Measurements from ENCODE around the gene KLK1.
"Not testable (repeated sequence)": the region's sequence is repeated elsewhere in the genome, so short reads cannot be mapped to it uniquely, and the experiment has no call there.

The KLK1 gene

GRCh38 chr19:50794074-50794875 is 29.3 kb downstream of the KLK1 start:
- H3K4me1 ChIP-seq (ENCODE audit: control insufficient read depth in 5 of 5, insufficient read depth in 5 of 5, low read length in 5 of 5) = no peaks in the 10 kb centered on the region
- peaks cover 0 to 11% (median 7%) of the 10 kb centered on the region in 5 donors for H3K27me3 ChIP-seq (ENCODE audit: control insufficient read depth in 5 of 5, insufficient read depth in 4 of 5, low read length in 5 of 5)
- H3K9me3 ChIP-seq (ENCODE audit: control insufficient read depth in 5 of 5, low read length in 5 of 5) = no peaks in the 10 kb centered on the region
- H3K36me3 ChIP-seq (ENCODE audit: control insufficient read depth in 5 of 5, insufficient read depth in 5 of 5, low read length in 5 of 5) = peaks cover 0 to 39% (median 23%) of the 10 kb centered on the region in 5 donors
- H3K4me3 ChIP-seq (ENCODE audit: low read depth in 1 of 5, low read length in 5 of 5) = no peak overlapping the region
- no peak overlapping the region for H3K9ac ChIP-seq (ENCODE audit: low read length in 5 of 5)
- no peak overlapping the region for H3K27ac ChIP-seq (ENCODE audit: low read depth, low read length)

GRCh38 chr19:50793558-50794065 is 30.0 kb downstream of the KLK1 start:
- peaks cover 0 to 11% (median 7%) of the 10 kb centered on the region in 5 donors for H3K27me3 ChIP-seq (ENCODE audit: control insufficient read depth in 5 of 5, insufficient read depth in 4 of 5, low read length in 5 of 5)
- no peaks in the 10 kb centered on the region for H3K9me3 ChIP-seq (ENCODE audit: control insufficient read depth in 5 of 5, low read length in 5 of 5)
- H3K4me3 ChIP-seq (ENCODE audit: low read depth in 1 of 5, low read length in 5 of 5) = no peak overlapping the region
- H3K4me1 ChIP-seq (ENCODE audit: control insufficient read depth in 5 of 5, insufficient read depth in 5 of 5, low read length in 5 of 5) = no peaks in the 10 kb centered on the region
- H3K36me3 ChIP-seq (ENCODE audit: control insufficient read depth in 5 of 5, insufficient read depth in 5 of 5, low read length in 5 of 5) = peaks cover 0 to 32% (median 19%) of the 10 kb centered on the region in 5 donors
- no peak overlapping the region for H3K27ac ChIP-seq (ENCODE audit: low read depth, low read length)
- no peak overlapping the region for H3K9ac ChIP-seq (ENCODE audit: low read length in 5 of 5)

- Histone ChIP-seq H3K4me3 (ENCODE audit: low read depth in 1 of 5, low read length in 5 of 5) (no peak overlapping the region), H3K9ac (ENCODE audit: low read length in 5 of 5) (no peak overlapping the region), H3K4me1 (ENCODE audit: control insufficient read depth in 5 of 5, insufficient read depth in 5 of 5, low read length in 5 of 5) (no peaks in the 10 kb centered on the region), H3K27ac (ENCODE audit: low read depth, low read length) (no peak overlapping the region), H3K27me3 (ENCODE audit: control insufficient read depth in 5 of 5, insufficient read depth in 4 of 5, low read length in 5 of 5) (peaks cover 0 to 11% (median 7%) of the 10 kb centered on the region in 5 donors), H3K36me3 (ENCODE audit: control insufficient read depth in 5 of 5, insufficient read depth in 5 of 5, low read length in 5 of 5) (peaks cover 0 to 21% (median 8%) of the 10 kb centered on the region in 5 donors), H3K9me3 (ENCODE audit: control insufficient read depth in 5 of 5, low read length in 5 of 5) (no peaks in the 10 kb centered on the region)
These were observed 31.0 kb downstream of the KLK1 start for GRCh38 chr19:50792272-50793250.

- H3K4me1 ChIP-seq (ENCODE audit: control insufficient read depth in 5 of 5, insufficient read depth in 5 of 5, low read length in 5 of 5) = no peaks in the 10 kb centered on the region
- peaks cover 0 to 13% (median 1%) of the 10 kb centered on the region in 5 donors for H3K36me3 ChIP-seq (ENCODE audit: control insufficient read depth in 5 of 5, insufficient read depth in 5 of 5, low read length in 5 of 5)
- no peak overlapping the region for H3K27ac ChIP-seq (ENCODE audit: low read depth, low read length)
- H3K9ac ChIP-seq (ENCODE audit: low read length in 5 of 5) = no peak overlapping the region
- H3K27me3 ChIP-seq (ENCODE audit: control insufficient read depth in 5 of 5, insufficient read depth in 4 of 5, low read length in 5 of 5) = peaks cover 0 to 11% (median 7%) of the 10 kb centered on the region in 5 donors
- H3K9me3 ChIP-seq (ENCODE audit: control insufficient read depth in 5 of 5, low read length in 5 of 5) = no peaks in the 10 kb centered on the region
- H3K4me3 ChIP-seq (ENCODE audit: low read depth in 1 of 5, low read length in 5 of 5) = no peak overlapping the region
These were observed 31.9 kb downstream of the KLK1 start for GRCh38 chr19:50791594-50792271.

- Histone ChIP-seq H3K27me3 (ENCODE audit: control insufficient read depth in 5 of 5, insufficient read depth in 4 of 5, low read length in 5 of 5) (peaks cover 0 to 11% (median 7%) of the 10 kb centered on the region in 5 donors), H3K9me3 (ENCODE audit: control insufficient read depth in 5 of 5, low read length in 5 of 5) (no peaks in the 10 kb centered on the region)
These were observed 32.6 kb downstream of the KLK1 start for GRCh38 chr19:50790922-50791467.

GRCh38 chr19:50790396-50790795 is 33.2 kb downstream of the KLK1 start, which contains the start of gene ACP4:
Gene ACP4, plus strand, starts transcription at chr19:50790415. Its CDS starts 0 bp downstream, at chr19:50790415.
- Histone ChIP-seq H3K27me3 (ENCODE audit: control insufficient read depth in 5 of 5, insufficient read depth in 4 of 5, low read length in 5 of 5) (peaks cover 0 to 14% (median 7%) of the 10 kb centered on the region in 5 donors), H3K4me1 (ENCODE audit: control insufficient read depth in 5 of 5, insufficient read depth in 5 of 5, low read length in 5 of 5) (no peaks in the 10 kb centered on the region), H3K36me3 (ENCODE audit: control insufficient read depth in 5 of 5, insufficient read depth in 5 of 5, low read length in 5 of 5) (peaks cover 0 to 4% (median 0%) of the 10 kb centered on the region in 5 donors)

More at GRCh38 chr19:50790922-50791467, 32.6 kb downstream of the KLK1 start:
- H3K27ac ChIP-seq (ENCODE audit: low read depth, low read length) = no peak overlapping the region
- H3K4me1 ChIP-seq (ENCODE audit: control insufficient read depth in 5 of 5, insufficient read depth in 5 of 5, low read length in 5 of 5) = no peaks in the 10 kb centered on the region
- no peak overlapping the region for H3K4me3 ChIP-seq (ENCODE audit: low read depth in 1 of 5, low read length in 5 of 5)
- peaks cover 0 to 7% (median 0%) of the 10 kb centered on the region in 5 donors for H3K36me3 ChIP-seq (ENCODE audit: control insufficient read depth in 5 of 5, insufficient read depth in 5 of 5, low read length in 5 of 5)
- no peak overlapping the region for H3K9ac ChIP-seq (ENCODE audit: low read length in 5 of 5)

GRCh38 chr19:50785329-50785728 is 38.3 kb downstream of the KLK1 start:
- Histone ChIP-seq H3K36me3 (ENCODE audit: control insufficient read depth in 5 of 5, insufficient read depth in 5 of 5, low read length in 5 of 5) (no peaks in the 10 kb centered on the region), H3K9ac (ENCODE audit: low read length in 5 of 5) (no peak overlapping the region), H3K27ac (ENCODE audit: low read depth, low read length) (no peak overlapping the region), H3K27me3 (ENCODE audit: control insufficient read depth in 5 of 5, insufficient read depth in 4 of 5, low read length in 5 of 5) (peaks cover 10 to 22% (median 13%) of the 10 kb centered on the region in 5 donors), H3K4me1 (ENCODE audit: control insufficient read depth in 5 of 5, insufficient read depth in 5 of 5, low read length in 5 of 5) (peaks cover 0 to 3% (median 0%) of the 10 kb centered on the region in 5 donors), H3K4me3 (ENCODE audit: low read depth in 1 of 5, low read length in 5 of 5) (no peak overlapping the region), H3K9me3 (ENCODE audit: control insufficient read depth in 5 of 5, low read length in 5 of 5) (no peaks in the 10 kb centered on the region)

More at GRCh38 chr19:50790396-50790795, 33.2 kb downstream of the KLK1 start, which contains the start of gene ACP4:
- Histone ChIP-seq H3K27ac (ENCODE audit: low read depth, low read length) (no peak within 1 kb of the TSS), H3K9me3 (ENCODE audit: control insufficient read depth in 5 of 5, low read length in 5 of 5) (no peaks in the 10 kb centered on the region), H3K4me3 (ENCODE audit: low read depth in 1 of 5, low read length in 5 of 5) (no peak within 1 kb of the TSS), H3K9ac (ENCODE audit: low read length in 5 of 5) (no peak within 1 kb of the TSS)

GRCh38 chr19:50784710-50785109 is 38.9 kb downstream of the KLK1 start:
- Histone ChIP-seq H3K9me3 (ENCODE audit: control insufficient read depth in 5 of 5, low read length in 5 of 5) (no peaks in the 10 kb centered on the region), H3K27ac (ENCODE audit: low read depth, low read length) (no peak overlapping the region), H3K36me3 (ENCODE audit: control insufficient read depth in 5 of 5, insufficient read depth in 5 of 5, low read length in 5 of 5) (no peaks in the 10 kb centered on the region), H3K9ac (ENCODE audit: low read length in 5 of 5) (no peak overlapping the region), H3K4me3 (ENCODE audit: low read depth in 1 of 5, low read length in 5 of 5) (no peak overlapping the region), H3K4me1 (ENCODE audit: control insufficient read depth in 5 of 5, insufficient read depth in 5 of 5, low read length in 5 of 5) (peaks cover 0 to 3% (median 0%) of the 10 kb centered on the region in 5 donors), H3K27me3 (ENCODE audit: control insufficient read depth in 5 of 5, insufficient read depth in 4 of 5, low read length in 5 of 5) (peaks cover 16 to 28% (median 19%) of the 10 kb centered on the region in 5 donors)

- H3K4me1 ChIP-seq (ENCODE audit: control insufficient read depth in 5 of 5, insufficient read depth in 5 of 5, low read length in 5 of 5); H3K36me3 ChIP-seq (ENCODE audit: control insufficient read depth in 5 of 5, insufficient read depth in 5 of 5, low read length in 5 of 5); H3K27ac ChIP-seq (ENCODE audit: low read depth, low read length); H3K9me3 ChIP-seq (ENCODE audit: control insufficient read depth in 5 of 5, low read length in 5 of 5); H3K9ac ChIP-seq (ENCODE audit: low read length in 5 of 5); H3K4me3 ChIP-seq (ENCODE audit: low read depth in 1 of 5, low read length in 5 of 5): not testable (repeated sequence)
- peaks cover 22 to 37% (median 28%) of the 10 kb centered on the region in 5 donors for H3K27me3 ChIP-seq (ENCODE audit: control insufficient read depth in 5 of 5, insufficient read depth in 4 of 5, low read length in 5 of 5)
These were observed 39.8 kb downstream of the KLK1 start for GRCh38 chr19:50783848-50784152.

All from subcutaneous abdominal adipose tissue (tissue), 5 donors.